ENCODE measurements around the gene MELK. TPM values are rescaled to one million over a fixed set of nuclear protein-coding genes. Genes with fewer than 3 reads are reported as not detected.

The MELK gene
- total RNA-seq, 1 experiment from 2014 or later: 63.2 TPM

- ChIA-PET POLR2A (no interaction called here), CTCF (no interaction called here), RAD21 (ENCODE audit: low non-redundant PET in 1 of 2, low total read pairs in 2 of 2, uncharacterized antibody in 2 of 2, unreplicated experiment in 2 of 2) (no interaction called here)
- H3K79me2 ChIP-seq (ENCODE audit: insufficient read depth, low read length): peaks cover 15% of the 10 kb centered on the region
- TF ChIP-seq SIN3A (IDR thresholded peaks at IDR 0.05; ENCODE audit: low read depth) (no peak), CTCF (IDR thresholded peaks at IDR 0.05 in 2 of 3, conservative IDR thresholded peaks at IDR 0.05 in 1 of 3; ENCODE audit: borderline replicate concordance in 1 of 3, insufficient read depth in 1 of 3, low read depth in 2 of 3, low read length in 2 of 3) (no peak), RAD21 (IDR thresholded peaks at IDR 0.05; ENCODE audit: low read depth) (no peak), EZH2 (IDR thresholded peaks at IDR 0.05) (no peak), REST (IDR thresholded peaks at IDR 0.05; ENCODE audit: low read depth) (no peak), ATF3 (IDR thresholded peaks at IDR 0.05) (no peak), CBX3 (IDR thresholded peaks at IDR 0.05; ENCODE audit: low read depth) (no peak)
- no peak for ATAC-seq
- H3K4me1 ChIP-seq (ENCODE audit: control insufficient read depth in 1 of 2, insufficient read depth in 2 of 2, low read length in 2 of 2): no peaks in the 10 kb centered on the region
- H3K27ac ChIP-seq (ENCODE audit: low read depth, low read length): no peak overlapping the region
- H3K9ac ChIP-seq (ENCODE audit: low read length): no peak overlapping the region
- no peak overlapping the region for H3K4me2 ChIP-seq (ENCODE audit: low read length)
- intact Hi-C loops (cut with micrococcal nuclease): no loop called here
- peaks cover 5 to 23% of the 10 kb centered on the region in 2 experiments; a peak in 2 of 4 replicates for H3K36me3 ChIP-seq (ENCODE audit: control insufficient read depth in 1 of 2, insufficient read depth in 2 of 2, low read length in 2 of 2)
- H2AFZ ChIP-seq (ENCODE audit: low read depth, low read length, poor library complexity, severe bottlenecking): no peak overlapping the region
- DNase-seq (ENCODE audit: low read depth, low spot score): no peak
- no peaks in the 10 kb centered on the region for H3K27me3 ChIP-seq (ENCODE audit: insufficient read depth, low read length)
- H3K9me2 ChIP-seq (ENCODE audit: insufficient read depth): no peaks in the 10 kb centered on the region
- BruUV-seq (replicated peaks): no TSS peak
- no peak overlapping the region for H3K4me3 ChIP-seq (replicated peaks in 1 of 2; ENCODE audit: low read depth in 1 of 2, low read length in 2 of 2)
- no peaks in the 10 kb centered on the region for H3K9me3 ChIP-seq (ENCODE audit: control insufficient read depth in 1 of 2, insufficient read depth in 1 of 2, low read depth in 1 of 2, low read length in 2 of 2)
- H4K20me1 ChIP-seq (ENCODE audit: insufficient read depth): no peaks in the 10 kb centered on the region; the same call in 1 of the 2 replicates
These were observed 84.1 kb downstream of the MELK start for GRCh38 chr9:36656842-36657241.
